GM19099 (cell line): ENCODE data around the gene ZNF580.

Source experiments
- POLR2A ChIP-seq: IDR thresholded peaks from 3 replicates; pipeline ENCODE4 v1.6.1; 2011; ENCODE audit warnings: low read depth; ENCODE audit not compliant: insufficient read length; ENCODE audit errors: extremely low read depth

Gene ZNF580

DNA sequence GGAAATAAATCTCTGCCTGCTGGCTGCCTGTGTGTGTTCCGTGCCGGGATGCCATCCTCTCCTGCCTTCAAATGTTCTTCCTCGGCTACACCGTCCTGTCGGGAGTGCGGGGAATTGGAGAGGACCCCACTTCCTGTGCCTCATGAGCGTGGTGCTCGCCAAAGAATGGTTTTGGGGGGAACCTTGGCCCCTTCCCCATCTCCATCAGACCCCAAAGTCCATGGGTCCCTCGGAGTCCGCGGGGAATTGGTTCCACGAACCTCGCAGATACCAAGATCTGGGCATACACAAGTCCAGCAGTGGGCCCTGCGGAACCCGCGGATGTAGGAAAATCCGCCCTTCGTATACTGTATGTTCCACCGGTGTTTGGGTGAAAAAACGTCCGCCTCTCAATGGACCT lies 37.7 kb upstream of the ZNF580 start:
- no peak for TF ChIP-seq POLR2A

GRCh38 chr19:55603581-55604292 lies 37.1 kb upstream of the ZNF580 start:
- TF ChIP-seq POLR2A: no peak

- no peak for TF ChIP-seq POLR2A
Measured at GRCh38 chr19:55605207-55605636, 35.6 kb upstream of the ZNF580 start.

DNA sequence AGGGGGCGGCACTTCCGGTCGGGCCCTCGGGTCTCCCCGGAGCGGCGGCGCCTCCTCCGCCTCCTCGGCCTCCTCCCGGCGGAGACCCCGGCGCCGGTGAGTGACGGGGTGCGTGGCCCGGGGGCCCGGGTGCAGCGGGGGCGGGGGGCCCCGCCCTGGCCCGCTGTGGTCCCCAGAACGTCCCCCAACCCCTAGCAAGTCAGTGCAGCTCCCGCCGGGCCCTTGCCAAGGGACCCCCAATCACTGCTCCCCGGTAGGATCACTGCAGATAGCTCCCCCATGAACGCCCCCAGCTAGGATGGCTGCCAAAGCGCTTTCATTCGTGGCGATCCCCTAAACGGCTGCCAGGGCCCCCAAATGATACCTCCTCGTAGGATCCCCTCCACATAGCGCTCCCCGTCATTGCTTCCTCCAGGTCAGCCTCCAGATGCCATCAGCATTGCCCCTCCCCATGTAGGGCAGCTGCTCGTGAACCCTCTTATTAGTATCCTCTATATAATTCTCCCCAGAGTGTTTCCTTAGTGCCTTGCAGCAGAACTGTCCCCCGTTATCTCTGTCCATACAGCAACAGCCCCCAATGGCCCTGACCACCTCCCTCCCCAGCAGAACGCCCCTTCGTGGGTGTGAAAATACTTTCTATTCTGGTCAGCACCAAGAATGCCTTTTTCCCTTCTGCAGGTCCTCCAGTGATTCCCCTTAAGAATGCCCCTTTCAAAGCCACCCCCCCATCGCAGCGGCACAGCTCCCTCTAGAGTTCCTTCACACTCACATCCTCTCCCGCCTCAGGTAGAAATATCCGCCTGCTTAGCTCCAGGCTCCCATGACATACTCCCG lies 34.9 kb upstream of the ZNF580 start, which contains the start of gene ZNF865:
ZNF865 (plus strand) TSS at position 11 of the 834 bp plus-strand sequence. CDS start 7,972 bp downstream, outside the sequence.
- peak; percentile 42 for TF ChIP-seq POLR2A

- TF ChIP-seq POLR2A: no peak
Measured at GRCh38 chr19:55606471-55606787, 34.4 kb upstream of the ZNF580 start.

- TF ChIP-seq POLR2A: no peak
Measured at GRCh38 chr19:55606817-55607216, 34.0 kb upstream of the ZNF580 start.

DNA sequence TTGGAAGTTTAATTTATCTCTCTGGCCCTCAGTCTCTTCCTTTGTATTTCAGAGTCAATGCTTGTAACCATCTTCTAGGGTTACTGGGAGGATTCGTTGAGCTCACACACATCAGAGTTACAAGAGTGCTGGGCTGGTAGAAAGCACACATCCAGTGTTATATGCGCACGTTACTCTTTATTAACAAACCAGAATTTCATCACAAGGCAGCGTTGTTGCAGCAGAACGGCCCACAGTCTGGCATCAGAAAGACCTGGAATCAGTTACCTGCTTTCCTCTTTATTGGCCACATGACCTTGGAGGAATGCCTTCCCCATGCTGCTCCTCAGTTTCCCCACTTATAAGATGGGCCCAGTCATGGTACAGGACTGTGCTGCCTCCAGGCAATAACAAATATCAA lies 31.5 kb upstream of the ZNF580 start:
- no peak for TF ChIP-seq POLR2A

GRCh38 chr19:55611300-55611982 lies 29.4 kb upstream of the ZNF580 start:
- no peak for TF ChIP-seq POLR2A

DNA sequence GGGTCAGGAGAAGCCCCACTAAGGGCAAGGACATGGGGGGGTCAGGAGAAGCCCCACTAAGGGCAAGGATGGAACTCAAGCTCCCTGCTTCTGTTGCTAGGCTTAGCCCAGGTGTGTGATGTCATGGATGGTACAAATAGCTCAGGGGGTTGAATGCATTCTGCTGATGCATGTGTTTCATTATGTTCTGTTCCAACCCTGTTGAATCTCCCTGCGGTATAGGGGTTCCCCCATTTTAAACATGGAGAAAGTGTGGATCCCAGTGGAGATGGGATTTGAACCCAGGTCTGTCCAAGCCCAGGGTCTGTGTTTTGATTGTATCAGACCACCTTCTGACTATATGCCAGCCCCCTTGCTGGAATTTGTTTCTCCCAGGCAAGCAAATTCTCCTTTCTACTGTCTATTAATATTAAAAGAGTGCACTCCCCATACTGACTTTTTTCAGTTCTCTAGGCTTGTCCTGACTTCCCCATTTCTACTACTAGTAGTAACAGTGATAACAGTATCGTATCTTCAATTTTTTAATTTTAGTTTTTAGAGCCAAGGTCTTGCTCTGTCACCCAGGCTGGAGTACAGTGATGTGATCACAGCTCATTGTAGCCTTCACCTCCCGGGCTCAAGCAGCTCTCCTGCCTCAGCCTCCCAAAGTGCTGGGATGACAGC lies 28.7 kb upstream of the ZNF580 start:
- no peak for TF ChIP-seq POLR2A

- no peak for TF ChIP-seq POLR2A
Measured at GRCh38 chr19:55613396-55613795, 27.4 kb upstream of the ZNF580 start.

GRCh38 chr19:55613930-55614710 lies 26.7 kb upstream of the ZNF580 start:
- no peak for TF ChIP-seq POLR2A

GRCh38 chr19:55614711-55615542 lies 25.9 kb upstream of the ZNF580 start:
- TF ChIP-seq POLR2A: no peak
